NB4 (cell line): ENCODE measurements around the gene ANKS4B.

Source experiments
- CTCF ChIP-seq: IDR thresholded peaks from one replicate; pipeline ENCODE4 v1.5.1; 2012; ENCODE audit warnings: low read depth, low read length
- MAX ChIP-seq: IDR thresholded peaks from 2 replicates; pipeline ENCODE4 v1.6.1; 2011; ENCODE audit warnings: low read depth, low read length
- MYC ChIP-seq: IDR thresholded peaks from 2 replicates; pipeline ENCODE4 v1.6.1; 2011; ENCODE audit warnings: low read depth, low read length
- POLR2A ChIP-seq: IDR thresholded peaks from 2 replicates; pipeline ENCODE4 v1.6.1; 2011; ENCODE audit warnings: mild to moderate bottlenecking; ENCODE audit not compliant: insufficient read length; ENCODE audit errors: extremely low read depth

GRCh38 chr16:21272253-21272652, 38.8 kb downstream of the ANKS4B start:
- TF ChIP-seq POLR2A = no peak
- TF ChIP-seq CTCF = no peak
- no peak for TF ChIP-seq MYC
- no peak for TF ChIP-seq MAX
